ENCODE results near the gene PASD1.

Gene PASD1

GRCh38 chrX:151697522-151697921 lies 134.0 kb downstream of the PASD1 start:
- H2BK120ac ChIP-seq (ENCODE audit: low read depth, low read length): no peak overlapping the region
- WGBS, 2 donors (ENCODE audit: extremely low coverage in 2 of 2, insufficient read length in 2 of 2, insufficient replicate concordance in 1 of 2): no CpG with 5 or more reads among the region's 4 CpGs
- H3K4me3 ChIP-seq (ENCODE audit: low read length in 2 of 2): no peak overlapping the region

GRCh38 chrX:151698485-151698884 lies 135.0 kb downstream of the PASD1 start:
- Histone ChIP-seq H3K27me3 (ENCODE audit: control insufficient read depth in 3 of 3, insufficient read depth in 3 of 3, low read depth in 1 of 3, low read length in 3 of 3) (peaks cover 0 to 47% (median 0%) of the 10 kb centered on the region in 3 experiments), H2AK5ac (ENCODE audit: low read depth, low read length) (no peak overlapping the region), H2BK5ac (ENCODE audit: low read length) (no peak overlapping the region), H2BK120ac (ENCODE audit: low read depth, low read length) (no peak overlapping the region), H3K23ac (ENCODE audit: low read depth, low read length, poor library complexity) (no peak overlapping the region), H3K9me3 (replicated peaks in 1 of 2; ENCODE audit: control insufficient read depth in 2 of 2, insufficient read depth in 1 of 2, low read depth in 1 of 2, low read length in 2 of 2) (no peaks in the 10 kb centered on the region), H4K91ac (ENCODE audit: low read depth, low read length, poor library complexity) (no peak overlapping the region), H3K36me3 (replicated peaks in 1 of 2; ENCODE audit: control insufficient read depth in 2 of 2, insufficient read depth in 2 of 2, low read length in 2 of 2) (no peaks in the 10 kb centered on the region), H3K4ac (ENCODE audit: low read length) (no peak overlapping the region), H3K18ac (ENCODE audit: low read length) (no peak overlapping the region), H3K27ac (replicated peaks; ENCODE audit: low read length) (no peak overlapping the region), H2BK15ac (ENCODE audit: low read length) (no peak overlapping the region), H2BK12ac (ENCODE audit: low read length) (no peak overlapping the region), H3K9ac (ENCODE audit: low read depth, low read length, poor library complexity) (no peak overlapping the region), H4K8ac (ENCODE audit: low read depth, low read length) (no peak overlapping the region), H3K14ac (ENCODE audit: low read length) (no peak overlapping the region), H3K4me2 (ENCODE audit: insufficient read depth, low read length, poor library complexity, severe bottlenecking) (no peak overlapping the region), H3K4me3 (ENCODE audit: low read length in 2 of 2) (no peak overlapping the region), H3K4me1 (ENCODE audit: control insufficient read depth in 2 of 2, insufficient read depth in 1 of 2, low read depth in 1 of 2, low read length in 2 of 2) (peaks cover 0 to 8% of the 10 kb centered on the region in 2 donors), H2AFZ (ENCODE audit: low read length) (no peak overlapping the region), H3K79me1 (ENCODE audit: low read depth, low read length) (no peaks in the 10 kb centered on the region)
- WGBS, 2 donors (ENCODE audit: extremely low coverage in 2 of 2, insufficient read length in 2 of 2, insufficient replicate concordance in 1 of 2): no CpG with 5 or more reads among the region's 6 CpGs
- no peak for DNase-seq (ENCODE audit: low spot score)

More at GRCh38 chrX:151697522-151697921, 134.0 kb downstream of the PASD1 start:
- Histone ChIP-seq H2AFZ (ENCODE audit: low read length) (no peak overlapping the region), H3K27ac (replicated peaks; ENCODE audit: low read length) (no peak overlapping the region), H2BK5ac (ENCODE audit: low read length) (no peak overlapping the region), H3K4me2 (ENCODE audit: insufficient read depth, low read length, poor library complexity, severe bottlenecking) (no peak overlapping the region), H3K9ac (ENCODE audit: low read depth, low read length, poor library complexity) (no peak overlapping the region), H3K4ac (ENCODE audit: low read length) (no peak overlapping the region), H2AK5ac (ENCODE audit: low read depth, low read length) (no peak overlapping the region), H3K9me3 (replicated peaks in 1 of 2; ENCODE audit: control insufficient read depth in 2 of 2, insufficient read depth in 1 of 2, low read depth in 1 of 2, low read length in 2 of 2) (no peaks in the 10 kb centered on the region), H2BK12ac (ENCODE audit: low read length) (no peak overlapping the region), H3K36me3 (replicated peaks in 1 of 2; ENCODE audit: control insufficient read depth in 2 of 2, insufficient read depth in 2 of 2, low read length in 2 of 2) (no peaks in the 10 kb centered on the region), H3K4me1 (ENCODE audit: control insufficient read depth in 2 of 2, insufficient read depth in 1 of 2, low read depth in 1 of 2, low read length in 2 of 2) (peaks cover 0 to 4% of the 10 kb centered on the region in 2 donors), H4K8ac (ENCODE audit: low read depth, low read length) (no peak overlapping the region), H3K27me3 (ENCODE audit: control insufficient read depth in 3 of 3, insufficient read depth in 3 of 3, low read depth in 1 of 3, low read length in 3 of 3) (peaks cover 0 to 38% (median 0%) of the 10 kb centered on the region in 3 experiments), H3K18ac (ENCODE audit: low read length) (no peak overlapping the region), H4K91ac (ENCODE audit: low read depth, low read length, poor library complexity) (no peak overlapping the region), H3K79me1 (ENCODE audit: low read depth, low read length) (no peaks in the 10 kb centered on the region), H2BK15ac (ENCODE audit: low read length) (no peak overlapping the region), H3K23ac (ENCODE audit: low read depth, low read length, poor library complexity) (no peak overlapping the region), H3K14ac (ENCODE audit: low read length) (no peak overlapping the region)
- DNase-seq (ENCODE audit: low spot score): no peak

GRCh38 chrX:151699746-151700145 lies 136.3 kb downstream of the PASD1 start:
- Histone ChIP-seq H2BK5ac (ENCODE audit: low read length) (no peak overlapping the region), H2BK120ac (ENCODE audit: low read depth, low read length) (no peak overlapping the region), H3K9me3 (replicated peaks in 1 of 2; ENCODE audit: control insufficient read depth in 2 of 2, insufficient read depth in 1 of 2, low read depth in 1 of 2, low read length in 2 of 2) (no peaks in the 10 kb centered on the region), H3K79me1 (ENCODE audit: low read depth, low read length) (no peaks in the 10 kb centered on the region), H3K36me3 (replicated peaks in 1 of 2; ENCODE audit: control insufficient read depth in 2 of 2, insufficient read depth in 2 of 2, low read length in 2 of 2) (no peaks in the 10 kb centered on the region), H2AK5ac (ENCODE audit: low read depth, low read length) (no peak overlapping the region), H3K4me3 (ENCODE audit: low read length in 2 of 2) (no peak overlapping the region), H3K27ac (replicated peaks; ENCODE audit: low read length) (no peak overlapping the region), H3K23ac (ENCODE audit: low read depth, low read length, poor library complexity) (no peak overlapping the region), H3K14ac (ENCODE audit: low read length) (no peak overlapping the region), H2AFZ (ENCODE audit: low read length) (no peak overlapping the region), H3K4ac (ENCODE audit: low read length) (no peak overlapping the region), H3K4me2 (ENCODE audit: insufficient read depth, low read length, poor library complexity, severe bottlenecking) (no peak overlapping the region), H3K9ac (ENCODE audit: low read depth, low read length, poor library complexity) (no peak overlapping the region), H2BK12ac (ENCODE audit: low read length) (no peak overlapping the region), H3K4me1 (ENCODE audit: control insufficient read depth in 2 of 2, insufficient read depth in 1 of 2, low read depth in 1 of 2, low read length in 2 of 2) (peaks cover 0 to 10% of the 10 kb centered on the region in 2 donors), H4K8ac (ENCODE audit: low read depth, low read length) (no peak overlapping the region), H4K91ac (ENCODE audit: low read depth, low read length, poor library complexity) (no peak overlapping the region), H2BK15ac (ENCODE audit: low read length) (no peak overlapping the region), H3K18ac (ENCODE audit: low read length) (no peak overlapping the region), H3K27me3 (ENCODE audit: control insufficient read depth in 3 of 3, insufficient read depth in 3 of 3, low read depth in 1 of 3, low read length in 3 of 3) (peaks cover 0 to 40% (median 0%) of the 10 kb centered on the region in 3 experiments)
- no peak for DNase-seq (ENCODE audit: low spot score)
- no CpG with 5 or more reads among the region's 9 CpGs for WGBS, 2 donors (ENCODE audit: extremely low coverage in 2 of 2, insufficient read length in 2 of 2, insufficient replicate concordance in 1 of 2)

GRCh38 chrX:151700581-151700980 lies 137.1 kb downstream of the PASD1 start:
- Histone ChIP-seq H2AK5ac (ENCODE audit: low read depth, low read length) (no peak overlapping the region), H3K9me3 (replicated peaks in 1 of 2; ENCODE audit: control insufficient read depth in 2 of 2, insufficient read depth in 1 of 2, low read depth in 1 of 2, low read length in 2 of 2) (no peaks in the 10 kb centered on the region), H4K91ac (ENCODE audit: low read depth, low read length, poor library complexity) (no peak overlapping the region), H3K9ac (ENCODE audit: low read depth, low read length, poor library complexity) (no peak overlapping the region), H3K18ac (ENCODE audit: low read length) (no peak overlapping the region), H3K27me3 (ENCODE audit: control insufficient read depth in 3 of 3, insufficient read depth in 3 of 3, low read depth in 1 of 3, low read length in 3 of 3) (peaks cover 0 to 38% (median 0%) of the 10 kb centered on the region in 3 experiments), H3K4me3 (ENCODE audit: low read length in 2 of 2) (no peak overlapping the region), H4K8ac (ENCODE audit: low read depth, low read length) (no peak overlapping the region), H2BK120ac (ENCODE audit: low read depth, low read length) (no peak overlapping the region), H2BK15ac (ENCODE audit: low read length) (no peak overlapping the region), H3K4ac (ENCODE audit: low read length) (no peak overlapping the region), H2BK5ac (ENCODE audit: low read length) (no peak overlapping the region), H3K27ac (replicated peaks; ENCODE audit: low read length) (no peak overlapping the region), H2AFZ (ENCODE audit: low read length) (no peak overlapping the region), H2BK12ac (ENCODE audit: low read length) (no peak overlapping the region), H3K14ac (ENCODE audit: low read length) (no peak overlapping the region), H3K23ac (ENCODE audit: low read depth, low read length, poor library complexity) (no peak overlapping the region), H3K4me1 (ENCODE audit: control insufficient read depth in 2 of 2, insufficient read depth in 1 of 2, low read depth in 1 of 2, low read length in 2 of 2) (peaks cover 0 to 10% of the 10 kb centered on the region in 2 donors), H3K4me2 (ENCODE audit: insufficient read depth, low read length, poor library complexity, severe bottlenecking) (no peak overlapping the region), H3K36me3 (replicated peaks in 1 of 2; ENCODE audit: control insufficient read depth in 2 of 2, insufficient read depth in 2 of 2, low read length in 2 of 2) (no peaks in the 10 kb centered on the region), H3K79me1 (ENCODE audit: low read depth, low read length) (no peaks in the 10 kb centered on the region)
- no CpG with 5 or more reads among the region's 16 CpGs for WGBS, 2 donors (ENCODE audit: extremely low coverage in 2 of 2, insufficient read length in 2 of 2, insufficient replicate concordance in 1 of 2)
- no peak for DNase-seq (ENCODE audit: low spot score)
